Gastroesophageal sphincter (tissue), 3 donors: Measurements from ENCODE around the gene SNTG2.

Experiments used
- EP300 ChIP-seq: sonication (generic); formaldehyde crosslinking; IDR thresholded peaks from one replicate; pipeline ENCODE4 v1.6.1; 2017; ENCODE audit warnings: antibody characterized with exemption, mild to moderate bottlenecking
- POLR2A ChIP-seq, 2 donors: fragments of 450-650 bp; IDR thresholded peaks; one replicate each; pipeline ENCODE4 v1.6.1; 2017; ENCODE audit warnings: antibody characterized with exemption in 2 of 2, mild to moderate bottlenecking in 2 of 2, moderate library complexity in 1 of 2
- TF ChIP-seq, protein P1 (sequence below), 4 experiments: fragments of 200-600 bp in 2 of 4; fragments of 450-650 bp in 2 of 4; sonication (generic) in 1 of 4; IDR thresholded peaks; one replicate each; pipeline ENCODE4 v1.5.1; 2017 to 2019; ENCODE audit warnings: antibody characterized with exemption in 4 of 4, mild to moderate bottlenecking in 2 of 4, moderate library complexity in 2 of 4

DNA sequence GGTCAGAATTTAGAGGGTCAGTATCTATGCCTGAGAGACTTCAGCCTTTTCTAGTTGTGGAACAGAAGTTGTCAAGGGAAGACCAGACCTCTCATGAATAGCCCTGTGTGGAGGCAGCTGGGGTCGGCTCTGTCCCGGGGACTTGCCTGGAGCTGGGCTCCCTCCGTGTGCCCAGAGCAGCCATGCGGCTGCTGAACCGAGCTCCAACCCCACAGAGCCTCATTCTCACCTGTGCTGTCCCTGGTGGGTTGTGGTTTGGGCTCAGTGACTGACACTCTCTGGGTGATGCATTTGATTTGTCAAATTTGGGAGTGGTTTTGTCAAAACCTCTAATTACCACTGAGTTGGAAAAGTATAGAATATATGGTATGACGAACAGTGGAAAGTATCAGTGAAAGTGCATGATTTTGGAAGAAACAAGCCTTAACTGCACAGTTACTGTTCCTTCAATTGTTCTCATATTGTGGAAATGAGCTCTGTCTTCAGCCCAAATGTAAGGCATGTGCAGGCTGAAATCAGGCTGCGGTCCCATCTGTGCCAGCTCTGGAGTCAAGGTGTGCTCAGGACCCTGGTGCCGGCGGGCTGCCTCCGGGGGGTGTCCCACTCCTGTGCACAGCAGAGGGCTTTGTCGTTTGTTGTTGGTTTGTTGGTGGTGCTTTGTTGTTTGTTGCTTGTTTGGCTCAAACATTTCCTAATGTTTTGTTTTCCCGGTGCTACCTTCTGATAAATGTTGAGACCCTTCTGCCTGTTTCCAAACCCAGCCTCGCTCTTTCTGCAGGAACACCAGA, 200.3 kb downstream of the SNTG2 start:
- TF ChIP-seq EP300 (no peak), POLR2A (IDR thresholded peaks at IDR 0.05) (no peak)
- TF ChIP-seq, protein P1, sequence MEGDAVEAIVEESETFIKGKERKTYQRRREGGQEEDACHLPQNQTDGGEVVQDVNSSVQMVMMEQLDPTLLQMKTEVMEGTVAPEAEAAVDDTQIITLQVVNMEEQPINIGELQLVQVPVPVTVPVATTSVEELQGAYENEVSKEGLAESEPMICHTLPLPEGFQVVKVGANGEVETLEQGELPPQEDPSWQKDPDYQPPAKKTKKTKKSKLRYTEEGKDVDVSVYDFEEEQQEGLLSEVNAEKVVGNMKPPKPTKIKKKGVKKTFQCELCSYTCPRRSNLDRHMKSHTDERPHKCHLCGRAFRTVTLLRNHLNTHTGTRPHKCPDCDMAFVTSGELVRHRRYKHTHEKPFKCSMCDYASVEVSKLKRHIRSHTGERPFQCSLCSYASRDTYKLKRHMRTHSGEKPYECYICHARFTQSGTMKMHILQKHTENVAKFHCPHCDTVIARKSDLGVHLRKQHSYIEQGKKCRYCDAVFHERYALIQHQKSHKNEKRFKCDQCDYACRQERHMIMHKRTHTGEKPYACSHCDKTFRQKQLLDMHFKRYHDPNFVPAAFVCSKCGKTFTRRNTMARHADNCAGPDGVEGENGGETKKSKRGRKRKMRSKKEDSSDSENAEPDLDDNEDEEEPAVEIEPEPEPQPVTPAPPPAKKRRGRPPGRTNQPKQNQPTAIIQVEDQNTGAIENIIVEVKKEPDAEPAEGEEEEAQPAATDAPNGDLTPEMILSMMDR (IDR thresholded peaks at IDR 0.05), result no peak
